GM19467 (cell line): ENCODE data around the gene MPC1.

ENCODE experiments used
- ATAC-seq: cut with Tn5 transposase; IDR thresholded peaks from one replicate; pipeline ENCODE4 v1.9.1; 2021; ENCODE audit warnings: mild to moderate bottlenecking, moderate library complexity; ENCODE audit not compliant: unreplicated experiment

Gene MPC1

GRCh38 chr6:166318649-166319600 is 63.8 kb downstream of the MPC1 start:
- ATAC-seq: no peak

- no peak for ATAC-seq
Measured at GRCh38 chr6:166318227-166318626, 64.5 kb downstream of the MPC1 start.

GRCh38 chr6:166317261-166318212 is 65.2 kb downstream of the MPC1 start:
- no peak for ATAC-seq

GRCh38 chr6:166315436-166315835 is 67.3 kb downstream of the MPC1 start:
- no peak for ATAC-seq
